ENCODE data around the gene OPA3.

DNA sequence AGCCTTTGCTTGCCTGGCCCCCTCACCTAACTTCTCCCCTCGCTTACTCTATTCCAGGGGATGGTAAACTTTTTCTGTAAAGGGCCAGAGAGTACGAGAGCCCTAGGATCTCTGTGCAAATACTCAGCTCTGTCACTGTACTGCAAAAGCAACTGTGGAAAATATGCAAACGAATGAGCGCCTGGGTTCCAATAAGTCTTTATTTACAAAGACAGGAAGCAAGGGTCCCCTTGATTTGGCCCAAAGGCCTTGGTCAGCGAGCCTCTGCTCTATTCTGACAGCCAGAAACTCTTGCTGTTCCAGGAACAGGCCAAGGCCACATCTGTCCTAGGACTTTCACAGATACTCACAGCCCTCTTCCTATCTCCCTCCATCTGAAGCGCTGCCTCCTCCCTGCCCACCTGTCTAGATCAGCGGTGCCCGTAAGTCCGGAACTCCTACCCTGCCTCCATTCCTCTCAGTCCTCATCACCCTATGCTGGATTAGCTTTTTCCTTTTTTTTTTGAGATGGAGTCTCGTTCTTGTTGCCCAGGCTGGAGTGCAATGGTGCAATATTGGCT, 37.3 kb downstream of the OPA3 start:
- TF ChIP-seq, protein P1, sequence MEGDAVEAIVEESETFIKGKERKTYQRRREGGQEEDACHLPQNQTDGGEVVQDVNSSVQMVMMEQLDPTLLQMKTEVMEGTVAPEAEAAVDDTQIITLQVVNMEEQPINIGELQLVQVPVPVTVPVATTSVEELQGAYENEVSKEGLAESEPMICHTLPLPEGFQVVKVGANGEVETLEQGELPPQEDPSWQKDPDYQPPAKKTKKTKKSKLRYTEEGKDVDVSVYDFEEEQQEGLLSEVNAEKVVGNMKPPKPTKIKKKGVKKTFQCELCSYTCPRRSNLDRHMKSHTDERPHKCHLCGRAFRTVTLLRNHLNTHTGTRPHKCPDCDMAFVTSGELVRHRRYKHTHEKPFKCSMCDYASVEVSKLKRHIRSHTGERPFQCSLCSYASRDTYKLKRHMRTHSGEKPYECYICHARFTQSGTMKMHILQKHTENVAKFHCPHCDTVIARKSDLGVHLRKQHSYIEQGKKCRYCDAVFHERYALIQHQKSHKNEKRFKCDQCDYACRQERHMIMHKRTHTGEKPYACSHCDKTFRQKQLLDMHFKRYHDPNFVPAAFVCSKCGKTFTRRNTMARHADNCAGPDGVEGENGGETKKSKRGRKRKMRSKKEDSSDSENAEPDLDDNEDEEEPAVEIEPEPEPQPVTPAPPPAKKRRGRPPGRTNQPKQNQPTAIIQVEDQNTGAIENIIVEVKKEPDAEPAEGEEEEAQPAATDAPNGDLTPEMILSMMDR (IDR thresholded peaks at IDR 0.05) = no peak
- TF ChIP-seq POLR2A (IDR thresholded peaks at IDR 0.05) = no peak
